GM12878 (cell line): Measurements from ENCODE around the gene NPIPA1. TPM values are rescaled to one million over a fixed set of nuclear protein-coding genes. Genes with fewer than 3 reads are reported as not detected.

Experiments
- ATAC-seq: fragments of 200-7000 bp; cut with Tn5 transposase; 3 replicates; pipeline ENCODE4 v1.9.1; 2020; ENCODE audit warnings: mild to moderate bottlenecking, moderate library complexity
- BruUV-seq: library from RNA; stranded (reverse); fragments of 400-500 nt; replicated peaks from 2 replicates; lab custom pipeline; 2021; lab: Mats Ljungman, UMichigan
- CTCF ChIA-PET: fragments of 300-600 bp; sonication (Branson Sonifier 250); formaldehyde crosslinking; extraction: SDS; loops from one replicate; lab custom pipeline; 2021; ENCODE audit warnings: inconsistent platforms; lab: Yijun Ruan, JAX
- POLR2A ChIA-PET: fragments of 350-600 bp; formaldehyde crosslinking; extraction: SDS; loops from one replicate; lab custom pipeline; 2021; ENCODE audit warnings: inconsistent platforms; lab: Charles Lee
- RAD21 ChIA-PET: fragments of 300-600 bp; sonication (Branson Sonifier 250); formaldehyde crosslinking; loops from one replicate; lab custom pipeline; 2023; ENCODE audit warnings: antibody characterized with exemption; ENCODE audit not compliant: unreplicated experiment; lab: Charles Lee
- SMC1A ChIA-PET: fragments of 300-600 bp; sonication (Branson Sonifier 250); formaldehyde crosslinking; loops from one replicate; lab custom pipeline; 2023; ENCODE audit not compliant: unreplicated experiment, uncharacterized antibody; lab: Charles Lee
- DNase-seq: peaks from one replicate; pipeline ENCODE4 v3.0.0-alpha.2; 2011; ENCODE audit warnings: low read depth, low spot score
- FAIRE-seq: peaks from 3 replicates; lab custom pipeline; 2011; peaks lifted over from hg19 to GRCh38; lab: Jason Lieb, UNC
- H2AFZ ChIP-seq: 2 replicates; pipeline ENCODE4 v1.6.0; 2011; ENCODE audit warnings: low read depth, low read length, control low read depth; ENCODE audit not compliant: control insufficient read depth
- H3K27ac ChIP-seq: 2 replicates; pipeline ENCODE4 v1.5.1; 2011; ENCODE audit warnings: control low read depth; ENCODE audit not compliant: control insufficient read depth, insufficient read depth
- H3K27me3 ChIP-seq, 2 experiments: replicated peaks in 1 of 2; 2 replicates each; pipeline versions ENCODE4 v1.6.0 to v1.6.1; 2011; ENCODE audit warnings: low read length in 1 of 2; ENCODE audit not compliant: control insufficient read depth in 2 of 2, insufficient read depth in 2 of 2
- H3K36me3 ChIP-seq, 2 experiments: 2 replicates each; pipeline ENCODE4 v1.5.1; 2011; ENCODE audit warnings: low read length in 1 of 2; ENCODE audit not compliant: control insufficient read depth in 2 of 2, insufficient read depth in 2 of 2
- H3K4me1 ChIP-seq: 2 replicates; pipeline ENCODE4 v1.6.1; 2011; ENCODE audit warnings: mild to moderate bottlenecking, low read length, moderate library complexity, mixed read lengths; ENCODE audit not compliant: control insufficient read depth, insufficient read depth
- H3K4me2 ChIP-seq: 2 replicates; pipeline ENCODE4 v1.6.0; 2011; ENCODE audit warnings: control low read depth; ENCODE audit not compliant: control insufficient read depth, insufficient read depth
- H3K4me3 ChIP-seq: fragments of 200-600 bp; sonication (generic); 2 replicates; pipeline ENCODE4 v1.5.1; 2016
- H3K79me2 ChIP-seq: 2 replicates; pipeline ENCODE4 v1.6.0; 2011; ENCODE audit warnings: low read length; ENCODE audit not compliant: control insufficient read depth, insufficient read depth
- H3K9ac ChIP-seq: 2 replicates; pipeline ENCODE4 v1.8.0; 2011; ENCODE audit warnings: low read length, control low read depth, mixed read lengths; ENCODE audit not compliant: control insufficient read depth, insufficient read depth
- H3K9me3 ChIP-seq: replicated peaks from 3 replicates; pipeline ENCODE4 v1.5.1; 2011; ENCODE audit warnings: mild to moderate bottlenecking, low read length; ENCODE audit not compliant: control insufficient read depth, insufficient read depth
- H4K20me1 ChIP-seq: 2 replicates; pipeline ENCODE4 v1.6.0; 2011; ENCODE audit not compliant: control insufficient read depth, insufficient read depth
- ASH2L ChIP-seq: fragments of 300-600, 200-600 bp; sonication (generic); IDR thresholded peaks from 2 replicates; pipeline ENCODE4 v1.6.1; 2017; ENCODE audit warnings: low read depth, mild to moderate bottlenecking, borderline replicate concordance
- CREM ChIP-seq: IDR thresholded peaks from 2 replicates; pipeline ENCODE4 v1.6.1; 2014; ENCODE audit warnings: antibody characterized with exemption, low read depth
- CTCF ChIP-seq, 3 experiments: IDR thresholded peaks in 2 of 3; conservative IDR thresholded peaks in 1 of 3; 2 replicates each; pipeline ENCODE4 v1.5.1; 2011; ENCODE audit warnings: low read depth in 3 of 3, low read length in 3 of 3, mild to moderate bottlenecking in 3 of 3, control low read depth in 2 of 3, moderate library complexity in 2 of 3, inconsistent platforms in 1 of 3, mixed read lengths in 1 of 3; ENCODE audit not compliant: control insufficient read depth in 2 of 3, insufficient read depth in 1 of 3; ENCODE audit errors: extremely low read depth in 1 of 3
- HDAC2 ChIP-seq: fragments of 200-600 bp; sonication (generic); IDR thresholded peaks from 2 replicates; pipeline ENCODE4 v1.6.1; 2017
- SRF ChIP-seq, 2 experiments: IDR thresholded peaks; 2 replicates each; pipeline ENCODE4 v1.6.1; 2011; ENCODE audit warnings: low read depth in 2 of 2, low read length in 2 of 2, mild to moderate bottlenecking in 1 of 2, moderate library complexity in 1 of 2
- YBX1 ChIP-seq: fragments of 450-650 bp; IDR thresholded peaks from 2 replicates; pipeline ENCODE4 v1.6.1; 2016; ENCODE audit warnings: antibody characterized with exemption
- WGBS: methylation state at CpG from one replicate; pipeline ENCODE4 v1.1.6; 2016; ENCODE audit warnings: low lambda C conversion rate; ENCODE audit not compliant: insufficient replicate concordance, insufficient coverage; ENCODE audit errors: missing lambda C conversion rate; 5-methylcytosine and 5-hydroxymethylcytosine counted together
- in situ Hi-C: fragments of 300-500 bp; cut with MboI; formaldehyde crosslinking; loops from 9 replicates; pipeline ENCODE4 v1.14.3; 2018; ENCODE audit warnings: mixed read lengths
- intact Hi-C: fragments of 100-400 bp; cut with micrococcal nuclease; formaldehyde crosslinking; loops from one replicate; pipeline ENCODE4 v1.14.2; 2022; ENCODE audit not compliant: unreplicated experiment
- polyA plus RNA-seq, 11 experiments: library from polyadenylated mRNA; depleted of rRNA in 4 of 11; unstranded in 6 of 11; stranded (reverse) in 5 of 11; fragments of >200 nt; fragmentation: Nextera tagmentation in 4 of 11; fragmentation: Illumina TruSeq in 1 of 11; extraction: Ambion mirVana in 4 of 11; extraction: Trizol in 1 of 11; gene quantifications; 1 replicate in 1 of 11; 2 replicates in 10 of 11; pipeline versions ENCODE4 v1.2.1 to v1.2.3, GENCODE V29; 2011 to 2016; ENCODE audit warnings: inconsistent platforms in 2 of 11, missing spikeins in 2 of 11, low read depth in 1 of 11
- total RNA-seq, 4 experiments: library from RNA; depleted of rRNA in 3 of 4; stranded (reverse); fragments of >200 nt in 3 of 4; fragmentation: Illumina TruSeq in 1 of 4; extraction: Trizol in 1 of 4; gene quantifications; 2 replicates each; pipeline versions ENCODE4 v1.2.1 to v1.2.3, GENCODE V29; 2013 to 2021

Gene NPIPA1
- total and polyA plus RNA-seq, 10 of the 15 experiments (the other 5 are each of a cell fraction or from before 2014, with no cell fraction given) = 7.7 to 42.9 (median 14.7) TPM

GRCh38 chr16:14955546-14956231, 18.4 kb downstream of the NPIPA1 start:
- no peak overlapping the region for H3K4me3 ChIP-seq
- H3K4me2 ChIP-seq = no peak overlapping the region
- ATAC-seq = no peak
- BruUV-seq = no TSS peak
- no peak for FAIRE-seq
- TF ChIP-seq ASH2L (no peak), HDAC2 (no peak), CREM (no peak), CTCF (IDR thresholded peaks at IDR 0.05 in 2 of 3, conservative IDR thresholded peaks at IDR 0.05 in 1 of 3; ENCODE audit: control insufficient read depth in 2 of 3, extremely low read depth in 1 of 3, insufficient read depth in 1 of 3, low read depth in 3 of 3, low read length in 3 of 3) (no peak), SRF (IDR thresholded peaks at IDR 0.05; ENCODE audit: low read depth in 2 of 2, low read length in 2 of 2) (no peak), YBX1 (no peak)
- ChIA-PET SMC1A (no interaction called here), RAD21 (no interaction called here), POLR2A (no interaction called here), CTCF (no interaction called here)
- no peaks in the 10 kb centered on the region for H3K27me3 ChIP-seq
- in situ Hi-C loops (no loop called here), intact Hi-C loops (no loop called here)
- no peaks in the 10 kb centered on the region for H4K20me1 ChIP-seq
- no peak for DNase-seq
- H3K4me1 ChIP-seq = no peaks in the 10 kb centered on the region
- no peaks in the 10 kb centered on the region for H3K79me2 ChIP-seq
- H3K9me3 ChIP-seq = no peaks in the 10 kb centered on the region
- no peak overlapping the region for H3K27ac ChIP-seq
- 77% methylated on average over 15 of the region's 16 CpGs for WGBS
- no peak overlapping the region for H3K9ac ChIP-seq
- H3K36me3 ChIP-seq = no peaks in the 10 kb centered on the region
- H2AFZ ChIP-seq = no peak overlapping the region
